ENCODE measurements around the gene HIVEP3. TPM values are rescaled to one million over a fixed set of nuclear protein-coding genes. Genes with fewer than 3 reads are reported as not detected.

HIVEP3 gene
- total RNA-seq, 4 donors from 2014 or later = 4.6 to 8.3 (median 6.5) TPM

DNA sequence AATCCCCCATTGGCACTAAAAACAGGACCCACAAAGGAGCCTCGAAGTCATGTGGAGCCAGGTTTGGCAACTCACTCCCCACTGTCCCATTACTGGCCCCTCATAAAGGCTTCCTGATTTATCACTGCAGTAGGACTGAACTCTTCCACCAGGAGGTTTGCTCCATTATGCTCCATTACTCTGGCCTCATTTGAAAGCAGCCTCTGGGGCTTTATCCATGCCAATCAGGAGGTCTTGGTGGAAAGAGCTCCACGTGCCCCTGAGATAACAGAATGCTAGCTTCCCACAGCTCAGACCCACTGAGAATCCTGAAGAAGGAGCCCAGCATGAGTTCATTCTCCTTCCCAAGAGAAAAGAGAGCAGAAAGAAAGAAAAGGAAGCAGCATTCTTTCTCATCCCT, 76.4 kb downstream of the HIVEP3 start:
- no peaks in the 10 kb centered on the region for H3K9me3 ChIP-seq
- TF ChIP-seq POLR2A (IDR thresholded peaks at IDR 0.05) = no peak

GRCh38 chr1:41840592-41841246, 78.0 kb downstream of the HIVEP3 start:
- no peaks in the 10 kb centered on the region for H3K36me3 ChIP-seq
- TF ChIP-seq, protein P1, sequence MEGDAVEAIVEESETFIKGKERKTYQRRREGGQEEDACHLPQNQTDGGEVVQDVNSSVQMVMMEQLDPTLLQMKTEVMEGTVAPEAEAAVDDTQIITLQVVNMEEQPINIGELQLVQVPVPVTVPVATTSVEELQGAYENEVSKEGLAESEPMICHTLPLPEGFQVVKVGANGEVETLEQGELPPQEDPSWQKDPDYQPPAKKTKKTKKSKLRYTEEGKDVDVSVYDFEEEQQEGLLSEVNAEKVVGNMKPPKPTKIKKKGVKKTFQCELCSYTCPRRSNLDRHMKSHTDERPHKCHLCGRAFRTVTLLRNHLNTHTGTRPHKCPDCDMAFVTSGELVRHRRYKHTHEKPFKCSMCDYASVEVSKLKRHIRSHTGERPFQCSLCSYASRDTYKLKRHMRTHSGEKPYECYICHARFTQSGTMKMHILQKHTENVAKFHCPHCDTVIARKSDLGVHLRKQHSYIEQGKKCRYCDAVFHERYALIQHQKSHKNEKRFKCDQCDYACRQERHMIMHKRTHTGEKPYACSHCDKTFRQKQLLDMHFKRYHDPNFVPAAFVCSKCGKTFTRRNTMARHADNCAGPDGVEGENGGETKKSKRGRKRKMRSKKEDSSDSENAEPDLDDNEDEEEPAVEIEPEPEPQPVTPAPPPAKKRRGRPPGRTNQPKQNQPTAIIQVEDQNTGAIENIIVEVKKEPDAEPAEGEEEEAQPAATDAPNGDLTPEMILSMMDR (IDR thresholded peaks at IDR 0.05) = no peak
- TF ChIP-seq POLR2A (IDR thresholded peaks at IDR 0.05) = no peak
- no peak for DNase-seq
- H3K9me3 ChIP-seq = no peaks in the 10 kb centered on the region
- no peaks in the 10 kb centered on the region for H3K27me3 ChIP-seq
- H3K27ac ChIP-seq = no peak overlapping the region
- H3K4me1 ChIP-seq = no peaks in the 10 kb centered on the region
- H3K4me3 ChIP-seq = no peak overlapping the region

More for the DNA sequence above, 76.4 kb downstream of the HIVEP3 start:
- H3K4me3 ChIP-seq = no peak overlapping the region
- no peaks in the 10 kb centered on the region for H3K36me3 ChIP-seq
- H3K4me1 ChIP-seq = no peaks in the 10 kb centered on the region
- no peak for DNase-seq
- H3K27ac ChIP-seq = no peak overlapping the region
- H3K27me3 ChIP-seq = no peaks in the 10 kb centered on the region

GRCh38 chr1:41838266-41838665, 80.5 kb downstream of the HIVEP3 start:
- no peak for DNase-seq
- H3K4me1 ChIP-seq = no peaks in the 10 kb centered on the region
- no peaks in the 10 kb centered on the region for H3K27me3 ChIP-seq
- H3K27ac ChIP-seq = no peak overlapping the region
- H3K36me3 ChIP-seq = no peaks in the 10 kb centered on the region
- TF ChIP-seq POLR2A (IDR thresholded peaks at IDR 0.05) = no peak
- no peaks in the 10 kb centered on the region for H3K9me3 ChIP-seq
- no peak overlapping the region for H3K4me3 ChIP-seq

- Histone ChIP-seq H3K27ac (no peak overlapping the region), H3K27me3 (no peaks in the 10 kb centered on the region), H3K36me3 (no peaks in the 10 kb centered on the region), H3K9me3 (no peaks in the 10 kb centered on the region), H3K4me3 (no peak overlapping the region), H3K4me1 (no peaks in the 10 kb centered on the region)
- TF ChIP-seq POLR2A (IDR thresholded peaks at IDR 0.05) = no peak
- TF ChIP-seq, protein P1 (IDR thresholded peaks at IDR 0.05) = no peak
- DNase-seq = no peak
These were observed 81.0 kb downstream of the HIVEP3 start for GRCh38 chr1:41837691-41838090.

DNA sequence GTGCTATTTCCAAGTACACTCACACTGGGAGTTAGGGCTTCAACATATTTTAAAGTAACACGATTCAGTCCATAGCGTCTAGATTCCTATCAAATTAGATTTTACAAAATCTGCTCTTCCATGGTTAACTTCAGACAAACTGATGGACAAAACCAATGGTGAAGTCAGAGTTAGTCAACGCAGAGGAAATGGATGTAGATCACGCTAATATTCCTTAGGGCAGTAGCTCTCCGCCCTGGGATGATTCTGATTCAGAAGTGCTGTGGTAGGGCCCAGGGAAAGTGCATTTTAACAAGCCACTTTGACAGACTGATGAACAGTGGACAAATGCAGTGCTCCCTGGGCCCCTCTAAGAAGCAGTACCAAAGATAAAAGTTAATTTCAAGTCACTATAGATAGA, 83.2 kb downstream of the HIVEP3 start:
- no peak overlapping the region for H3K4me3 ChIP-seq

DNA sequence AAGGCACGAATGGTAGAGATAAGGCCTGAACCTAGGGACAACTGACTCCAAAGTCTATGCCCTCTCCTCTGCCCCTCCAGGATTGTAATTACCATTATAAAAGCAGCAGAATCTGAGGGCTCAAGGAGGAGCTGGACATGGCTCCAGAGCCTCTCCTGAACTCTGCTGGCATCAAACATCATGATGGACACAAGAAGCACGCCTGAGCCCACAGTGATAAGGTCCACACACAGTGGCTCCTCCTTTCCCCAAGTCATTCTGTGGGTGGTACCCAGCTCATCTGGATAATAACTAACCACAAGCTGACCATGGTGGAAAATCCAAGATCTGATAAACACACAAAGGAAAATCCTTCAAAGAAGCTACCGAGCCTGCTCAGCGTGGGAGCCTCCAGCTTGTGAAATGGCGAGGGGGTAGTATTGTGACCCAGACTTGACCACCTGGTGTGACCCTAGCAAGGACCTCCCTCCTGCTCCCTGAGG, 85.2 kb downstream of the HIVEP3 start:
- Histone ChIP-seq H3K27ac (no peak overlapping the region), H3K9me3 (no peaks in the 10 kb centered on the region), H3K27me3 (no peaks in the 10 kb centered on the region), H3K4me3 (no peak overlapping the region), H3K36me3 (no peaks in the 10 kb centered on the region), H3K4me1 (no peaks in the 10 kb centered on the region)
- TF ChIP-seq, protein P1 (IDR thresholded peaks at IDR 0.05) = no peak
- no peak for TF ChIP-seq POLR2A (IDR thresholded peaks at IDR 0.05)
- DNase-seq = no peak

More for the DNA sequence above, 83.2 kb downstream of the HIVEP3 start:
- no peak overlapping the region for H3K27ac ChIP-seq
- TF ChIP-seq, protein P1 (IDR thresholded peaks at IDR 0.05) = no peak
- no peak for TF ChIP-seq POLR2A (IDR thresholded peaks at IDR 0.05)
- H3K27me3 ChIP-seq = no peaks in the 10 kb centered on the region
- DNase-seq = no peak
- H3K4me1 ChIP-seq = no peaks in the 10 kb centered on the region
- no peaks in the 10 kb centered on the region for H3K9me3 ChIP-seq
- no peaks in the 10 kb centered on the region for H3K36me3 ChIP-seq
